Aorta (tissue), 5 donors: ENCODE data around the gene REG1A. TPM values are rescaled to one million over a fixed set of nuclear protein-coding genes. Genes with fewer than 3 reads are reported as not detected.

Source experiments
- ATAC-seq: fragments of 200-7000 bp; cut with Tn5 transposase; one replicate; pipeline ENCODE4 v1.9.1; 2022; ENCODE audit warnings: moderate library complexity; ENCODE audit not compliant: low FRiP score
- DNase-seq, 2 donors: peaks; one replicate each; pipeline ENCODE4 v3.0.0-alpha.2; 2020
- H3K27ac ChIP-seq, 2 donors: one replicate each; pipeline ENCODE4 v1.5.1; 2013; ENCODE audit warnings: low read length in 2 of 2, mild to moderate bottlenecking in 2 of 2, moderate library complexity in 2 of 2, control low read depth in 1 of 2, inconsistent platforms in 1 of 2, low read depth in 1 of 2
- H3K27me3 ChIP-seq, 2 donors: one replicate each; pipeline ENCODE4 v1.6.1; 2013; ENCODE audit warnings: control low read depth in 1 of 2, low read length in 1 of 2, mild to moderate bottlenecking in 1 of 2, moderate library complexity in 1 of 2; ENCODE audit not compliant: insufficient read depth in 2 of 2, control insufficient read depth in 1 of 2
- H3K36me3 ChIP-seq, 2 donors: one replicate each; pipeline ENCODE4 v1.6.1; 2013; ENCODE audit warnings: control low read depth in 1 of 2, low read length in 1 of 2, mild to moderate bottlenecking in 1 of 2; ENCODE audit not compliant: insufficient read depth in 2 of 2, control insufficient read depth in 1 of 2
- H3K4me1 ChIP-seq, 2 donors: one replicate each; pipeline ENCODE4 v1.6.1; 2013; ENCODE audit warnings: low read length in 2 of 2, control low read depth in 1 of 2, mild to moderate bottlenecking in 1 of 2, moderate library complexity in 1 of 2; ENCODE audit not compliant: insufficient read depth in 2 of 2, control insufficient read depth in 1 of 2
- H3K4me3 ChIP-seq, 2 donors: one replicate each; pipeline ENCODE4 v1.5.1; 2013; ENCODE audit warnings: low read length in 2 of 2, control low read depth in 1 of 2, mild to moderate bottlenecking in 1 of 2
- H3K9me3 ChIP-seq: one replicate; pipeline ENCODE4 v1.6.1; 2013; ENCODE audit warnings: mild to moderate bottlenecking, low read length; ENCODE audit not compliant: control insufficient read depth
- WGBS, 2 donors: extraction: QIAGEN DNeasy Blood & Tissue Kit; methylation state at CpG; one replicate each; pipeline ENCODE4 v1.1.7; 2013; 5-methylcytosine and 5-hydroxymethylcytosine counted together
- intact Hi-C, 2 donors: fragments of 100-400 bp; cut with DNase I; formaldehyde crosslinking; loops; one replicate each; pipeline versions ENCODE4 v1.14.2 to v1.15.0; 2022
- polyA plus RNA-seq, 2 donors: library from polyadenylated mRNA; stranded (reverse); fragments of 200-250 nt; gene quantifications; one replicate each; pipeline ENCODE4 v1.2.3, GENCODE V29; 2013
- total RNA-seq, 2 donors: library from RNA; stranded (reverse); fragmentation: NEBNext Ultra II Directional; extraction: Animal tissue kit (Norgen Biotek cat#: 25700); gene quantifications; one replicate each; pipeline ENCODE4 v1.2.1, GENCODE V29; 2021
- donor health status: healthy with polysubstance abuse.
- donor health status: Bipolar disorder and iron deficiency.
- donor health status: DM: no; HTN: no; CAD: no.
- donor health status: DM: no; HTN: no; CAD: no.
- donor health status: DM: yes; HTN: yes; CAD: no.

REG1A gene
- total and polyA plus RNA-seq, 4 donors, result 5.2 to 160 (median 11.8) TPM

DNA sequence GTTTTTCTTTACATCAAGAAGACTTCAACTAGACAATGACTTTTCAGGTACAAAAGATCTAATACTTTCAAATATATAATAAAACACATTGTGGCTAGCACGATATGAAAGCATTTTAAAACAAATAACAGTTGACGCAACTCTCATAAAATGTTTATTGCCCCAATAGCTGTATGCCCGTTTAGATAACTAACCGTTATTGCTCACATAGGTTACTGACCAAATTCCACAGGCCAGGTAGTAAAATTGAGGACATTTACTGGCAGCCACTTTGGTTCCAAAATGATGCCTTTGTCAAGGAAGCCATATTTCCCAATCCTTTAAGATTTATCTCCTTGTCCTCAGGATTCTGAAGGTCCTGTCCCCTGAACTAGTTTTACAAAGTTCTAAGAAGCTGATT is 29.6 kb upstream of the REG1A start:
- DNase-seq (no peak), ATAC-seq (no peak)
- intact Hi-C loops, result no loop called here
- WGBS, 2 donors, result 89 to 90% methylated on average over 4 of the region's 4 CpGs
- no peak overlapping the region for H3K27ac ChIP-seq
- H3K36me3 ChIP-seq, result no peaks in the 10 kb centered on the region
- H3K27me3 ChIP-seq, result peaks cover 0 to 1% of the 10 kb centered on the region in 2 donors
- H3K4me1 ChIP-seq, result no peaks in the 10 kb centered on the region
- H3K4me3 ChIP-seq, result no peak overlapping the region
- H3K9me3 ChIP-seq, result peaks cover 2% of the 10 kb centered on the region

DNA sequence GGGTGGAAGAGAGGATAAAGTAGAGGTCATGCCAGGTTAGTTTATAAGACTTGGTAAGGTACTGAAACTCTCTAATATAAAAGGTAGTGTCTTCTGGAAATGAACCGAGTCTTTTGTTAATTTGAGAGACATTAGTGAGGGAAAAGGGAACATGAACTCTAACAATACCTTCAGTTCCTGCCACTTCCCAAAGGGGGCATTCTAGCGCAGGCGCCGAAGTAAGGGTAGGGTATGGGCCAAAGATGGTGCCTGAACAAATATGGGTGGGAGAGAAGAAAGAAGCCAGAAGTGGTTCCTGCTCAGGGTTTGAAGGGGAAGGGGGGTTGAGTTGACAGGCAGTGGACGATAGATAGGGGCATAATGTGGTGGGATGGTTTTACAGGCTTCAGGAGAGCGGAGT is 22.4 kb upstream of the REG1A start:
- H3K36me3 ChIP-seq, result no peaks in the 10 kb centered on the region
- intact Hi-C loops, result no loop called here
- H3K4me3 ChIP-seq, result no peak overlapping the region
- 88 to 90% methylated on average over 6 of the region's 6 CpGs for WGBS, 2 donors
- peaks cover 1% of the 10 kb centered on the region for H3K9me3 ChIP-seq
- H3K27ac ChIP-seq, result no peak overlapping the region
- ATAC-seq (no peak), DNase-seq (no peak)
- H3K27me3 ChIP-seq, result peaks cover 0 to 1% of the 10 kb centered on the region in 2 donors
- H3K4me1 ChIP-seq, result no peaks in the 10 kb centered on the region

DNA sequence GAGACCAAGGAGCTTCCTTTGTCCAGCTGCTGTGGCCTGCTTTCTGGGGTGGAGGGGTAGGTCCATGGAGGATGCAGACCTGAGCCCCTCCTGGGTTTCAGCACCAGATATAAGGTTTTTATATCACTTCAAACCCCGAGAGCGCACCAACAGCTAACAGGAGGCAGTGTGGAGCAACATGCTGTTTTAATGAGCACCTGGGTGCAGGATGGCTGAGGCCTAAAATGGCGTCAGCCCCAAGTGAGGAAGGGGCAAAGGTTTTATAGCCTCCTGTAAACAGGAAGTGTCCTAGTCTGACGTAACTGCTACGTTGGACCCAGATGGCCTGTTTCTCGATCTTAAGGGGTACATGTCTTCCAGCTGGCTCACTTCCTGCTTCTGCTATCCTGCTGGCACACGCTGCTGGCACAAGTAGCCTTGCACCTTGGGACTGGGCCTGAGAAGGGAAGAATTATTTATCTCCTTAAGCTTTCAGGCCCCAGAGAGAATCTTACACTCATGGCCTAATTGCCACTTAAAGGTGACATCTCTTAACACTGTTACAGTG is 21.1 kb upstream of the REG1A start:
- Histone ChIP-seq H3K36me3 (no peaks in the 10 kb centered on the region), H3K4me3 (no peak overlapping the region), H3K27me3 (peaks cover 0 to 1% of the 10 kb centered on the region in 2 donors), H3K4me1 (no peaks in the 10 kb centered on the region), H3K9me3 (peaks cover 1% of the 10 kb centered on the region), H3K27ac (no peak overlapping the region)
- DNase-seq, result no peak
- intact Hi-C loops, result no loop called here
- ATAC-seq, result no peak
- 66 to 72% methylated on average over 7 of the region's 7 CpGs for WGBS, 2 donors

DNA sequence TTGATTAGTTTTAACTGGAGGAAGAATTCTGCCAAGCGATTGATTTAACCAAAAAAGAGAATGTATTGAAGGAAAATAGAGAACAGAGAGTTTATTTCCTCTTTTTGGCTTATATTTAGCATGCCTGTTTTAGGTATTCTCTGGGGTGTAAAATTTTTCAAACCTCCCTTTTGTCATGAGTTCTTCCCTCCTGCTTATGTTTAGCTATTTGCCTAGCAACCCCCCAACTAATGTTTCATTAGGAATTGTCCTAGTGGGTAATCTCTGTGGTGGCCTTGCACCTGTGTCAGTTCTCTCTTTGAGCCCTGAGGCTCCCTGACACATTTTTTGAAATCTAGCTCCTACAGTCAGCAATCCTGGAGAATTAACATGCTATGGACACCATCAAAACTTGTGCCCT is 20.0 kb upstream of the REG1A start:
- H3K27me3 ChIP-seq, result peaks cover 0 to 1% of the 10 kb centered on the region in 2 donors
- ATAC-seq, result no peak
- no peak overlapping the region for H3K27ac ChIP-seq
- 90 to 96% methylated on average over 1 of the region's 1 CpG for WGBS, 2 donors
- DNase-seq, result no peak
- no peak overlapping the region for H3K4me3 ChIP-seq
- no peaks in the 10 kb centered on the region for H3K4me1 ChIP-seq
- intact Hi-C loops, result no loop called here
- H3K9me3 ChIP-seq, result peaks cover 1% of the 10 kb centered on the region
- no peaks in the 10 kb centered on the region for H3K36me3 ChIP-seq

DNA sequence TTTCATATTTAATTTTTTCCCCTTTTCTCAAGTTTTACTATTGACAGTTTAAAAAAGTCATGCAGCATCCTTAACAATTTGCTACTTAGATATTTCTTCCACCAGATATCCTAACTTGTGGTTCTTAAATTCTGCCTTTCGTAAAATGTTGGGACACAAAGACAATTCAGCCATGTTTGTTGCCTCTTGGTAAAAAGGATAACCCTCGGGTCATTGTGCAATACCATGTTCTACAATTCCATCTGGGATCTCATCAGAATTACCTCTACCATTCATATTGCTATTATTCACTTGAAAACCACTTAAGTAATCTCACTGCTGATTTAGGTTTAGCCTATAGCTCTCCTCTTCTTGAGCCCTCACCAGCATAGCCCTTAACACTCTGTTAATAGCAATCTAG is 19.3 kb upstream of the REG1A start:
- Histone ChIP-seq H3K27me3 (no peaks in the 10 kb centered on the region), H3K36me3 (no peaks in the 10 kb centered on the region), H3K9me3 (peaks cover 1% of the 10 kb centered on the region), H3K4me3 (no peak overlapping the region), H3K27ac (no peak overlapping the region), H3K4me1 (no peaks in the 10 kb centered on the region)
- 69 to 70% methylated on average over 2 of the region's 2 CpGs for WGBS, 2 donors
- DNase-seq, result no peak
- intact Hi-C loops, result no loop called here
- no peak for ATAC-seq

DNA sequence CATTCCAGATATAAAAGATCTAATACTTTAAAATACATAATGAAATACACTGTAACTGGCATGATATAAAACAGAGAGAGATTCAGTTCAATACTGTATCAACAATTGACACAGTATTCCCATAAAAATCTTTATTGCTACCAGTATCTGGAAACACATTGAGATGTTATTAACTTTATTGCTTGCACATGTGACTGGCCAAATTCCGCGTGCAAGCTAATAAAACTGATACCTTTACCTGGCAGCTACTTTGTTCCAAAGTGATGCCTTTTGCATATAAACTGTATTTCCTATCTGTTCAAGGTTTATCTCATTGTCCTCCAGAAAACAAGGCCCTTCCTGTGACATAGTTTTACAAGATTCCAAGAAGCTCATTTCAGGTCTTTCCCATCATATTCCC is 17.1 kb upstream of the REG1A start:
- Histone ChIP-seq H3K27me3 (no peaks in the 10 kb centered on the region), H3K4me3 (no peak overlapping the region), H3K27ac (no peak overlapping the region), H3K36me3 (no peaks in the 10 kb centered on the region), H3K4me1 (no peaks in the 10 kb centered on the region), H3K9me3 (peaks cover 1% of the 10 kb centered on the region)
- 71 to 76% methylated on average over 2 of the region's 2 CpGs for WGBS, 2 donors
- ATAC-seq, result no peak
- intact Hi-C loops, result no loop called here
- DNase-seq, result no peak

DNA sequence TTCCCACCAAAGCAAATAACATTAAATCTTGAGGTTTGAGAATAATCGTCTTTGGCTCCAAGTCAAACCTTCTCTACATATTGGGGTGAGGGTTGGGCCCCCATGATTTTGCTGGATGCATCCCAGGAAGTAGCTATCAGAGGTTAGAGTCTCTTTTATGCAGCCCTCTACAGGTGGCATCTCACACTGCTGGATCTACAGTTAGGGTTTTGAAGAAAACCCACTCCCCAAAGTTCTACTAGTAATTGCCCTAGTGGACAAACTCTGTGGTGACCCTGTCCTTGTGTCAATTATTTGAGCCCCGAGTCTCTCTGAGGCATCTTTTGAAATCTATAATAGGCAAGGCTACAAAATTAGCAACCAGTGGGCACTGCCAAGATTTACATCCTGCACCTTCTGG is 15.0 kb upstream of the REG1A start:
- Histone ChIP-seq H3K27me3 (no peaks in the 10 kb centered on the region), H3K4me3 (no peak overlapping the region), H3K27ac (no peak overlapping the region), H3K36me3 (no peaks in the 10 kb centered on the region), H3K4me1 (no peaks in the 10 kb centered on the region), H3K9me3 (peaks cover 1% of the 10 kb centered on the region)
- ATAC-seq, result no peak
- intact Hi-C loops, result no loop called here
- no peak for DNase-seq
- 71 to 76% methylated on average over 2 of the region's 2 CpGs for WGBS, 2 donors

DNA sequence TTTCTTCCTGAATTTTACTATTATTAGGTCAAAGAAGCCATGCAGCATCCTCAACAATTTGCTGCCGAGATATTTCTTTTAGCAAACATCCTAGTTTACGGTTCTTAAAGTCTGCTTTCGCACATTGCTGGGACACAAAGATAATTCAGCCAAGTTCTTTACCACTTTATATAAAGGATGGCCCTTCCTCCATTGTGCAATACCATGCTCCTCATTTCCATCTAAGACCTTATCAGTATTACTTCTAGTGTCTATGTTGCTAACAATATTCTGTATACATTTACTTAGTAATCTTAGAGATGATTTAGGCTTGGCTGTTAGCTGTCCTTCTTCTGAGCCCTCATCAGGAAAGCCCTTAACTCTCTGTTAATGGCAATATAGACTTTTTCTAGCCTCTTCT is 8.0 kb upstream of the REG1A start:
- no peak overlapping the region for H3K27ac ChIP-seq
- ATAC-seq, result no peak
- intact Hi-C loops, result no loop called here
- no peaks in the 10 kb centered on the region for H3K27me3 ChIP-seq
- no peaks in the 10 kb centered on the region for H3K36me3 ChIP-seq
- WGBS, 2 donors, result 89 to 95% methylated on average over 3 of the region's 3 CpGs
- no peak overlapping the region for H3K4me3 ChIP-seq
- H3K9me3 ChIP-seq, result no peaks in the 10 kb centered on the region
- DNase-seq, result no peak
- no peaks in the 10 kb centered on the region for H3K4me1 ChIP-seq

DNA sequence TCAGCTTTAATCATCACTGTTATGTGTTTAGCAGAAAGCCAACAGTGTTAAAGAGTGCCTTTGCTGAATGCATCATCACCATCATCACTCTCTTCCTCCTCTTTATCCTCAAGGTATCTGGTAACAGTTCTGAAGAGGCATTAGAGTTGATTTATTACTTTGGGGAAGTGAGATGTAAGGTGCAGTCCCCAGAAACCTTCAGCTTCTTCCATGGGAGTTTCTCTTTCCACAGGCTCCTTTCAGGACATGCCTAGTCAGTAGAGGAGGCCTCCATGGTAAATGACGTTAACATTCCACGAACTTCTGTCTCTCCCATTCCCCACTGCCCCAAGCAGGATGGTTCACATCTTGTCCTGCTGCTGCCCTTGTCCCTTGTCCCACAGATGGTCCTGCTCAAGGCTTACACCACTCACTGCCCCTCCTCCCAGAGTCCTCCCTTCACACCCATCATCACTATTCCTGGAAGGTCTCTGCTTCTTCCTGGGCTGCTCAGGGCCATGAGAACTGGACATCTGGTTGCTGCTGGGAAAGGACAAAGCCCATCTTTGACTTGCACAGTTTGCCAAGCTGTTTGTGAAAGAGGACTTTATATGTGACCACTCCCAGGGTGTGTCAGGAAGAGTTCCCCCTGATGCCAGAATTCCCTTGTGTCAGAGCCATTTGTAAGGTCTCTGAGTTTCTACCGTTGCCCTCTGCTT is 5.3 kb upstream of the REG1A start:
- Histone ChIP-seq H3K27ac (no peak overlapping the region), H3K27me3 (no peaks in the 10 kb centered on the region), H3K4me3 (no peak overlapping the region), H3K36me3 (no peaks in the 10 kb centered on the region), H3K4me1 (no peaks in the 10 kb centered on the region), H3K9me3 (no peaks in the 10 kb centered on the region)
- intact Hi-C loops, result no loop called here
- no peak for ATAC-seq
- no peak for DNase-seq
- 62 to 69% methylated on average over 3 of the region's 3 CpGs for WGBS, 2 donors
